ENCODE measurements around the gene ACBD6.
"Not testable (repeated sequence)": the region's sequence is repeated elsewhere in the genome, so short reads cannot be mapped to it uniquely, and the experiment has no call there.

ACBD6 gene

DNA sequence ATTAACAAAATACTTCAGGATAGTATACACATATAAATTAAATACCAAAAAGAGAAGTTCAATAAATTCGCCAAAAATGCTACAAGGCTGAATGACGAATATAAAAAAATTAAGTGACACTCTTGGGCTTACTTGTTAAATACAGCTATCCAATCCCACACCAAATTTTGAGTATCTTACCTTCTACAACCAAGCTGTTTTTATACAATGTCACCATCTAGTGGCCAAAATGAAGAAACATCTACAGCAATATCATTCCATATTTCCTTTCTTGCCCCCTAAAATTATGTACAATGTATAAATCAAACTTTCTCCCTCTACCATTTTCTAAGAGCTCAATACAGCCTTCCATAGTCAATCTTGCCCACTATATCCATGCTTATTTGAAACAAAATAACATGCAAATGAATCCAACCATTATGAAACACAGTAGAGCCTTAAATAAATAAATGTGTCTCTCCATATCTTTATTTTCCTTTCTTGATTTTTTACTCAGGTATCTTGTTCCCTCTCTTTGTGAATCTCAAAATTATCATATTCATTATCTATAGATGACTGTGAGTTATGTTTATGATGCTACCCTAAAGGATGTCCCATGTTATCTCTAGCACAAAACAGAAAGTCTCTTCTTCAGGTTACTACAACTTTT lies 86.3 kb downstream of the ACBD6 start:
- DNase-seq (ENCODE audit: low spot score), result peak; percentile 25

GRCh38 chr1:180415236-180415848 lies 87.0 kb downstream of the ACBD6 start:
- no peak for DNase-seq (ENCODE audit: low spot score)

DNA sequence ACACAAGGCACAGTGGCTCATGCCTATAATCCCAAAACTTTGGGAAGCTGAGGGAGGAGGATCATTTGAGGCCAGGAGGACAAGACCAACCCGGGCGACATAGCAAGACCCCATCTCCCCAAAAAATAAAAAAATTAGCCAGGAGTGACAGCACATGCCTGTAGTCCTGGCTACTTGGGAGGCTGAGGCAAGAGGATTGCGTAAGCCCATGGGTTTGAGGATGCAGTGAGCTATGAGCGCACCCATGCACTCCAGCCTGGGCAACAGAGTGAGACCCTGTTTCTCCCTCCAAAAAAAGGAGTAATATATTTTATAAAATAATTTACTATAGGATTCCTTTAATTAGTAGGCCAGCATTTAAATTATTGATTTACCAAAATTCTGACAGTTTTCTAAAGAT lies 89.8 kb downstream of the ACBD6 start:
- DNase-seq (ENCODE audit: low spot score), result no peak

DNA sequence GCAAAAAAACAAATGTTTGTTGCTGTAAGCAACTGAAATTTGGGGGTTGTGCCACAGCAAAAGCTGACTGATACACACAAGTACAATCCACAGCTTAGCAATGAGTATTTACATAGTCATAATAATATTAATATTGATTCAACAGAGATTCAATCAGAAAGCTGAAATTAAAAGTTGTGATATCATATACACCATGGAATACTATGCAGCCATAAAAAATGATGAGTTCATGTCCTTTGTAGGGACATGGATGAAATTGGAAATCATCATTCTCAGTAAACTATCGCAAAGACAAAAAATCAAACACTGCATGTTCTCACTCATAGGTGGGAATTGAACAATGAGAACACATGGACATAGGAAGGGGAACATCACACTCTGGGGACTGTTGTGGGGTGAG lies 94.2 kb downstream of the ACBD6 start:
- not testable (repeated sequence) for DNase-seq (ENCODE audit: low spot score)

GRCh38 chr1:180407051-180407450 lies 95.3 kb downstream of the ACBD6 start:
- DNase-seq (ENCODE audit: low spot score), result no peak

- no peak for DNase-seq (ENCODE audit: low spot score)
Observed at GRCh38 chr1:180402551-180402950, 99.8 kb downstream of the ACBD6 start.

DNA sequence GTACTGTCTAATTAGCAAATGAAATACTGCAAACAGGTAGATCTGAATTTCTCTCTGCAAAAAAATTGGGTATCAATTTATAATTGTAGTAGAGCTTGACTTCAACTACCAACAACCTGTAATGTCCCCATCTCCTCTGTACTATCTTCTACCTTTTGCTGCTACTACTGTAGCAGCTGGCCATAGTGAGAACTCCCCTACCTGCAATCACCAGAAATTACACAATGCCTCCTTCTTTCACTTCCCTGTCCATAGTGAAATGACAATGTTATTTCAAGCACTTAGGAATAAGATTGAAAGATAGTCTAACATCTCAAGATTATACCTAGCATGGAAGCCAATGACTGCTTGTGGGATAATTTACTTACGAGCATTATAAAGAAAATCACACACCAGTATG lies 100.4 kb downstream of the ACBD6 start:
- DNase-seq (ENCODE audit: low spot score), result no peak

- no peak for DNase-seq (ENCODE audit: low spot score)
Observed at GRCh38 chr1:180397175-180397574, 105.2 kb downstream of the ACBD6 start.

- DNase-seq (ENCODE audit: low spot score), result no peak
Observed at GRCh38 chr1:180392427-180393145, 109.8 kb downstream of the ACBD6 start.

DNA sequence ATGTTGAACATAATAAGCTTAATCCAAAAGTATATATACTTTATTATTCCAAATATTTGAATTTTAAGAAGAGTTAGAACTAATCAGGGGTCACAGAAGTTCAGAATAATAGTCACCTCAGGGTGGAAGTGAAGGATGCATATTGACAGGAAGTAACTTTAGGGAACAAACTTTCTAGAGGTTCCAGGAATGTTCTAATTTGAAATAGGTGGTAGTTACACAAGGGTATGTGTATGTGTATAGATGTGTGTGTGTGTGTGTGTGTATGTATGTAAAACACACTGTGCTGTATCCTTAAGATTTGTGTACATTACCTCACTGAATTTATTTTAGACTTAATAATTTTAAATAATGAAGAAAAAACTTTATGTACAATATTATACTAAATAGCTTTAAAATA lies 110.4 kb downstream of the ACBD6 start:
- no peak for DNase-seq (ENCODE audit: low spot score)

GRCh38 chr1:180387413-180387812 lies 115.0 kb downstream of the ACBD6 start:
- DNase-seq (ENCODE audit: low spot score), result no peak

DNA sequence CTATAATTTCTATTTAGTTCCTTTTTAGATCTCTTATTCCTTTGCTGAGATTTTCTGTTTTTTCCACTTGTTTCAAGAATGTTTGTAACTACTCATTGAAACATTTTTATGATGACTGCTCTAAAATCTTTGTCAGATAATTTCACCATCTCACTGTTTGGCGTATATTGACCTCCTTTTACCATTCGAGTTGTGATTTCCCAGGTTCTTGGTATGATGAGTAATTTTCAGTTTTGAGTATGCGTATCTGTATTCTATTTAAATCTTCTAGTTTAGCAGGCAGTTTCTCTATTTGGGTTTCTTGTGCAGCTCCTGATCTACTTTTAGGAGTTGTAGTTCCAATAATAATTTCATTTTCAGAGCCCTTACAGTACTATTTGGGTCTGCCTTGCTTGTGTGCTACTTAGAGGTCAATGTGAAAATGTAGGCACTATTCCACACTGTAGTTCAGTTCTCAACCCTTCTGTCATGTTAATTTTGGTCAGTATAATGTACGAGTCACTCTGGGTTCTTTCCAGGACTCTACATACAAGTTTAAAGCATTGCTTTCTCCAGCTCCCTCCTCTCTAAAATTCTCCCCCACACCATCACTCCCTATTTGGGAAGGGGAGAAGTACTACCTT lies 115.5 kb downstream of the ACBD6 start:
- DNase-seq (ENCODE audit: low spot score), result no peak

DNA sequence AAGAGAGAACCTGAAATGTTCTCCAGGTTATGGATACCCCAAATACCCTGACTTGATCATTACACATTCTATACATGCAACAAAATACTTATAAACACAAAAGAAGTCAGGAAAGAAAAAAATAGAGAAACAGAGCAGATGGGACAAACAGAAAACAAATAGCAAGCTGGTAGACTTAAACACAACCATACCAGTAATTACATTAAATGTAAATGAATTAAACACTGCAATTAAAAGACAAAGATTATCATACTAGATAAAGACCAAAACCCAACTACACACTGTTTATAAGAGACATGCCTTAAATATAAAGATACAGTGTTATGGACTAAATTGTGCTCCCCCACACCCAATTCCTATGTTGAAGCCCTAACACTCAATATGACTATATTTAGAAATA lies 117.2 kb downstream of the ACBD6 start:
- no peak for DNase-seq (ENCODE audit: low spot score)

GRCh38 chr1:180384286-180385005 lies 117.9 kb downstream of the ACBD6 start:
- no peak for DNase-seq (ENCODE audit: low spot score)

GRCh38 chr1:180382326-180383115 lies 119.9 kb downstream of the ACBD6 start:
- DNase-seq (ENCODE audit: low spot score), result no peak

DNA sequence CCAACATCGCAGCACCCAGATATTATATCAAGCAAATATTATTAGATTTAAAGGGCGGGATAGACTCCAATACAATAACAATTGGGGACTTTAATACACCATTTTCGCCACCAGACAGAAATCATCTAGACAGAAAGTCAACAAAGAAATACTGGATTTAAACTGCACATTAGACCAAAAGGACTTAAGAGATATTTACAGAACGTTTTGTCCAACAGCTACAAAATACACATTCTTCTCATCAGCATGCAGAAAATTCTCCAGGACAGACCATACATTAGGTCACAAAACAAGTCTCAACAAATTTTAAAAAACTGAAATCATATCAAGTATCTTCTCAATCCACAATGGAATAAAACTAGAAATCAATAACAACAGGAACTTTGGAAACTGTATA lies 121.2 kb downstream of the ACBD6 start:
- DNase-seq (ENCODE audit: low spot score), result no peak

DNA sequence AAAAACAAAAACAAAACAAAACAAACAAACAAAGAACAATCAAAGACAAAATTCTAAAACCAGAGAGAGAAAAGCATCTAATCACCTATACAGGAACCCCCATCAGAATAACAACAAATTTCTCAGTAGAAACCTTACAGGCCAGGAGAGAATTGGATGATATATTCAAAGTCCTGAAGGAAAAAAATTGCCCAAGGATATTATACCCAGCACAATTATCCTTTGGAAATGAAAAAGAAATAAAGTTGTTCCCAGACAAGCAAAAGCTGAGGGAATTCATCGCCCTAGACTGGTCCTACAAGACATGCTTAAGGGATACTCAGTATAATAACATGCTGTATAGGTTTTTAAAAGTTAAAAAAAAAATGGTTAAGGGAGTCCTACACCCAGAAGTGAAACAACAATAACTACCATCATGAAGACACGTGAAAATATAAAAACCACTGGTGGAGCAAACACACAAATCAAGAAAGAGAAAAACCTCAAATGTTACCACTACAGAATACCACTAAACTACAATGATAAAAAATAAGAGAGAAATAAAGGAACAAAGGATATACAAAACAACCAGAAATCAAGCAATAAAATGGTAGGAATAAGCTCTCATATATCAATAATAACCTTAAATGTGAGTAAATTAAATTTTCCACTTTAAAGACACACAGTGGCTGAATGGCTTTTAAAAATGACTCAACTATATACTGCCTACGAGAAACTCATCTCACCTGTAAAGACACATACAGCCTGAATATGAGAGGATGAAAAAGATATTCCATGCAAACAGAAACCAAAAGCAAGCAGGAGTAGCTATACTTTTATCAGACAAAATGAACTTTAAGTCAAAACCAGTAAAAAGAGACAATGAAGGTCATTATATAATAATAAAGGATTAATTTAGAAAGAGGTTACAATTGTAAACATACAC lies 121.9 kb downstream of the ACBD6 start:
- DNase-seq (ENCODE audit: low spot score), result no peak

- no peak for DNase-seq (ENCODE audit: low spot score)
Observed at GRCh38 chr1:180376800-180377199, 125.6 kb downstream of the ACBD6 start.

DNA sequence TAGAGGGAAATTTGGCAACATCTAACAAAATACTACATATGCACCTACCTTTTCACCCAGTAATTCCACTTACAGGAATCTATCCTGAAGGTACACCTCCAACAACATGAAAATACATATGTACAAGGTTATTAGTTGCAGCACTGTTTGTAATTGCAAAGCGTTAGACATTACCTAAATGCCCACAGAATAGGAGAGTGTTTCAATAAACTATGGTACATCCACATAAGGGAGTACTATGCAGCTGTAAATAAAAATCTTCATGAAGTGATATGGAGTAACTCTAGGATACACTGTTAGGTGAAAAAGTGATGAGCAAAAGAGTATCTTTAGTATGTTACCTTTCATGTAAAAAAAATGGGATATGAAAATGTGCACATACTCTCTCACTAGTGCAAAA lies 126.1 kb downstream of the ACBD6 start:
- DNase-seq (ENCODE audit: low spot score), result no peak

- DNase-seq (ENCODE audit: low spot score), result no peak
Observed at GRCh38 chr1:180372728-180373127, 129.6 kb downstream of the ACBD6 start.

Measured in HuH-7.5 (cell line).